GM13976 (cell line): Measurements from ENCODE around the gene CYP4F11.
"Not testable (repeated sequence)": the region's sequence is repeated elsewhere in the genome, so short reads cannot be mapped to it uniquely, and the experiment has no call there.

Experiments
- DNase-seq: peaks from one replicate; pipeline ENCODE4 v3.0.0; 2012; ENCODE audit warnings: low spot score
- in situ Hi-C: fragments of 300-500 bp; cut with MboI; formaldehyde crosslinking; loops from one replicate; pipeline ENCODE4 v1.12.0; 2022; ENCODE audit warnings: low sequenced_read_pairs, mixed read lengths, inconsistent platforms; ENCODE audit not compliant: unreplicated experiment
- TF ChIP-seq, protein P1 (sequence below): IDR thresholded peaks from 2 replicates; pipeline ENCODE4 v1.5.1; 2012; ENCODE audit warnings: borderline replicate concordance, mild to moderate bottlenecking; ENCODE audit not compliant: insufficient read depth; ENCODE audit errors: extremely low read depth, missing control alignments, control extremely low read depth

Gene CYP4F11

GRCh38 chr19:15911599-15912235 lies 22.6 kb downstream of the CYP4F11 start:
- in situ Hi-C loops: no loop called here
- TF ChIP-seq, protein P1, sequence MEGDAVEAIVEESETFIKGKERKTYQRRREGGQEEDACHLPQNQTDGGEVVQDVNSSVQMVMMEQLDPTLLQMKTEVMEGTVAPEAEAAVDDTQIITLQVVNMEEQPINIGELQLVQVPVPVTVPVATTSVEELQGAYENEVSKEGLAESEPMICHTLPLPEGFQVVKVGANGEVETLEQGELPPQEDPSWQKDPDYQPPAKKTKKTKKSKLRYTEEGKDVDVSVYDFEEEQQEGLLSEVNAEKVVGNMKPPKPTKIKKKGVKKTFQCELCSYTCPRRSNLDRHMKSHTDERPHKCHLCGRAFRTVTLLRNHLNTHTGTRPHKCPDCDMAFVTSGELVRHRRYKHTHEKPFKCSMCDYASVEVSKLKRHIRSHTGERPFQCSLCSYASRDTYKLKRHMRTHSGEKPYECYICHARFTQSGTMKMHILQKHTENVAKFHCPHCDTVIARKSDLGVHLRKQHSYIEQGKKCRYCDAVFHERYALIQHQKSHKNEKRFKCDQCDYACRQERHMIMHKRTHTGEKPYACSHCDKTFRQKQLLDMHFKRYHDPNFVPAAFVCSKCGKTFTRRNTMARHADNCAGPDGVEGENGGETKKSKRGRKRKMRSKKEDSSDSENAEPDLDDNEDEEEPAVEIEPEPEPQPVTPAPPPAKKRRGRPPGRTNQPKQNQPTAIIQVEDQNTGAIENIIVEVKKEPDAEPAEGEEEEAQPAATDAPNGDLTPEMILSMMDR: no peak
- DNase-seq: no peak

DNA sequence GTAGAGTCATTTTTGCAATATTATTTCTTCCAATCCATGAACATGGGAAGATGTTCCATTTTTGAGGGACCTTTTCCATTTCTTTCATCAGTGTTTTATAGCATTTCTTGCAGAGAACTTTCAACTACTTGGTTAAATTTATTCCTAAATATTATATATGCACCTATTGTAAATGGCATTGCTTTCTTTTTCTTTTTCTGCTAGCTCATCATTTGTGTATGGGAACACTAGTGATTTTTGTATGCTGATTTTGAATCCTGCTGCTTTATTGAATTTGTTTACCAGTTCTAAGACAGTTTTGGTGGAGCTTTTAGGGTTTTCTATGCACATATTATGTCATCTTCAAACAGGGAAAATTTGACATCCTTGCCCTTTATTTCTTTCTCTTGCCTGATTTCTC lies 29.3 kb downstream of the CYP4F11 start:
- in situ Hi-C loops: no loop called here
- no peak for DNase-seq
- TF ChIP-seq, protein P1: no peak

DNA sequence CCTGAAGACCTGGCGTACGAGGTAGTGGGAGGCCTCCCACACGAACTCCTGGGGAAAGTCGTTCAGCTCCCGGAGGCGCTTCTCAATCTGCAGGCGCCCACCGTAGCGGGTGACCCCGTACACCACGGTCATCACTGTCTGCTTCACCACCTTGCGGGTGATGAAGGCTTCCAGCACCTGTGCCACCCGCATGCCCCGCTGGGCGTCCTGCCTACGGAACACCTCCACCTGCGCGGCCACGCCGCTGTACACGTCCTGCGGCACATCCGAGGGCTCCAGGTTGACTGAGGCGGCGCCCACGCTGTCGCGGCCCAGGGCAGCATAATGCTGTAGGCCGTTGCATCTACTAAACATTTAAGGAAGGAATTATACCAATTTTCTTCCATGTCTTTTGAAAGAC lies 31.4 kb downstream of the CYP4F11 start:
- DNase-seq, in situ Hi-C loops: not testable (repeated sequence)

DNA sequence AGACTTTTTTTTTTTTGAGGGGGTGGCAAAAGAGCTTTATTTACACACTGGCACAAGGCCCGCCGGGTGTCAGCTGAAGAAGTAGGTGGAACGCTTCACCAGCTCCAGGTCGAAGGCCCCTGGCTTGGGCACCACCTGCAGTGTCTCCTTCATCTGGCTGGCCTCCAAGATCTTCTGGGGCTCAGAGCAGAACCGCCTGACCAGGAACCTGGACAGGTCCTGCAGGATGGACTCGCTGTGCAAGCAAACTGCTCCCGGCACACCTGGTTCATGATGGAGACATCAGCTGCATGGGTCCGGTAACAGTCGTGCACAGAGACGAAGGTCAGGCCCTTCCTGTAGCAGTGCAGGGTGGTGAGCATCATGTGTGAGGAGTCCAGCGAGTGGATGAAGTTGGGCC lies 32.1 kb downstream of the CYP4F11 start:
- in situ Hi-C loops: no loop called here
- TF ChIP-seq, protein P1: no peak
- DNase-seq: no peak

DNA sequence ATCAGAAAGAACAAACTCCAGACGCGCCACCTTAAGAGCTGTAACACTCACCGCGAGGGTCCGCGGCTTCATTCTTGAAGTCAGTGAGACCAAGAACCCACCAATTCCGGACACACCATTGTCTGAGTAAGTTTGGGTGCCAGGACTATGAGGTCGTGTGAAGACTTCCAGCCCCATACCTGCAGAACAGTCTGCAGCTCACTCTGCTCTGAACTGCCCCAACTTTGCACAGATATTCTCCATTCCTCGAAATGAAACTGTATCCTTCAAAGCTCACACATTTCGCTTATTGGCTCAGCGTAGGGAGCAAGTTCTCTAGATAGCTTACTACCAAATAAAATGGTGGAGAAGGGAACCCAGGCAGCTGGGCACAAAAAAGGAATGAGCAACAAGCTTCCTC lies 33.8 kb downstream of the CYP4F11 start:
- DNase-seq: no peak
- in situ Hi-C loops: no loop called here
- TF ChIP-seq, protein P1: no peak

GRCh38 chr19:15900032-15900431 lies 34.3 kb downstream of the CYP4F11 start:
- in situ Hi-C loops, DNase-seq: not testable (repeated sequence)

DNA sequence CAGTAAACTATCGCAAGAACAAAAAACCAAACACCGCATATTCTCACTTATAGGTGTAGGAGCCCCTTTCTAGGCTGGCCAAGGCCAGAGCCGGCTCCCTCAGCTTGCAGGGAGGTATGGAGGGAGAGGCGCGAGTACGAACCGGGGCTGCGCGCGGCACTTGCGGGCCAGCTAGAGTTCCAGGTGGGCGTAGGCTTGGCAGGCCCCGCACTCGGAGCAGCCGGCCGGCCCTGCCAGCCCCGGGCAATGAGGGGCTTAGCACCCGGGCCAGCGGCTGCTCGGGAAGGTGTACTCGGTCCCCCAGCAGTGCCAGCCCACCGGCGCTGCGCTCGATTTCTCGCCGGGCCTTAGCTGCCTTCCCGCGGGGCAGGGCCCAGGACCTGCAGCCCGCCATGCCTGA lies 34.8 kb downstream of the CYP4F11 start:
- in situ Hi-C loops, DNase-seq: not testable (repeated sequence)

GRCh38 chr19:15897738-15898276 lies 36.5 kb downstream of the CYP4F11 start, which contains the start of gene CYP4F2:
CYP4F2 (minus strand) TSS chr19:15898074; CDS start chr19:15897611, 463 bp downstream.
- no peak for DNase-seq
- TF ChIP-seq, protein P1: no peak
- in situ Hi-C loops: no loop called here
